SK-N-SH treated with all-trans-retinoic acid at 6 μM for 48 hours (cell line): ENCODE data around the gene SQSTM1.

Experiments
- ARNTL ChIP-seq: fragments of 450-650 bp; formaldehyde crosslinking; IDR thresholded peaks from 2 replicates; pipeline ENCODE4 v1.5.0; 2020; ENCODE audit warnings: low read depth, mild to moderate bottlenecking, moderate library complexity, borderline replicate concordance
- CSDC2 ChIP-seq: fragments of 250-450 bp; sonication (Bioruptor Pico); IDR thresholded peaks from 2 replicates; pipeline ENCODE4 v1.5.0; 2020; ENCODE audit warnings: mild to moderate bottlenecking, moderate library complexity
- ESRRG ChIP-seq: fragments of 250-450 bp; sonication (Bioruptor Pico); IDR thresholded peaks from 2 replicates; pipeline ENCODE4 v1.6.1; 2021; ENCODE audit warnings: mild to moderate bottlenecking
- PPARA ChIP-seq: fragments of 250-450 bp; sonication (Bioruptor Pico); IDR thresholded peaks from 2 replicates; pipeline ENCODE4 v1.5.0; 2020; ENCODE audit warnings: mild to moderate bottlenecking, borderline replicate concordance
- RARB ChIP-seq: fragments of 250-450 bp; sonication (Bioruptor Pico); IDR thresholded peaks from 2 replicates; pipeline ENCODE4 v1.8.0; 2021; ENCODE audit warnings: mild to moderate bottlenecking, moderate library complexity
- ZFP3 ChIP-seq: fragments of 250-450 bp; sonication (Bioruptor Pico); IDR thresholded peaks from 2 replicates; pipeline ENCODE4 v1.5.0; 2020; ENCODE audit warnings: mild to moderate bottlenecking, moderate library complexity
- ZFP30 ChIP-seq: fragments of 450-650 bp; formaldehyde crosslinking; IDR thresholded peaks from 2 replicates; pipeline ENCODE4 v1.5.0; 2022; ENCODE audit warnings: mild to moderate bottlenecking, moderate library complexity
- ZNF8 ChIP-seq: fragments of 450-650 bp; formaldehyde crosslinking; IDR thresholded peaks from 2 replicates; pipeline ENCODE4 v1.5.0; 2020; ENCODE audit warnings: mild to moderate bottlenecking, moderate library complexity
- TF ChIP-seq, protein P1 (sequence below): fragments of 250-450 bp; sonication (Bioruptor Pico); IDR thresholded peaks from 2 replicates; pipeline ENCODE4 v1.8.0; 2020; ENCODE audit warnings: mild to moderate bottlenecking, moderate library complexity, borderline replicate concordance
- TF ChIP-seq, protein P2 (sequence below): fragments of 250-450 bp; sonication (Bioruptor Pico); IDR thresholded peaks from 2 replicates; pipeline ENCODE4 v1.8.0; 2021; ENCODE audit warnings: low read depth, mild to moderate bottlenecking, moderate library complexity, borderline replicate concordance
- TF ChIP-seq, protein P3 (sequence below): fragments of 250-450 bp; sonication (Bioruptor Pico); IDR thresholded peaks from 2 replicates; pipeline ENCODE4 v1.5.1; 2021; ENCODE audit warnings: mild to moderate bottlenecking, moderate library complexity

DNA sequence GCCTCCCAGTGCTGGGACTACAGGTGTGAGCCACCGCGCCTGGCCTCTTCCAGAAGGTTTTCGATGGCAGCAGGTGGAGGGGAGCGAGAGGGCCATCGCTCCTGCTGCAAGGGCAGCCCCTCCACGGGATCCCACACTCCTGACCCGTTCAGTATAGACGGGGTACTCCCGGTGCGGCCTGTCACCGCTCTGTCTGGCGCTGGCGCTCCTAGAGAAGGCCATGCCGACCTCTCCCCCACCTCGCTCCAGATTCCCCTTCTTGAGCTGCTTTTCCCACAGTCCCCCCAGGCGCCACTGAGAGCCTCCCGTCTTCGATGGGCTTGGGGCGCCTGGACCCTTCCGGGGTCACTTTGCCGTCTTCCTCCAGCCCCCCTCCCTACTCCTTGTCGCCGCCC is 4.3 kb upstream of the SQSTM1 start:
- TF ChIP-seq ESRRG (CRISPR knock-in tag) (no peak), ZFP3 (CRISPR knock-in tag) (no peak), RARB (CRISPR knock-in tag) (no peak), ARNTL (CRISPR knock-in tag) (no peak), ZFP30 (no peak), ZNF8 (CRISPR knock-in tag) (no peak), CSDC2 (no peak), PPARA (CRISPR knock-in tag) (no peak)
- TF ChIP-seq, protein P1, sequence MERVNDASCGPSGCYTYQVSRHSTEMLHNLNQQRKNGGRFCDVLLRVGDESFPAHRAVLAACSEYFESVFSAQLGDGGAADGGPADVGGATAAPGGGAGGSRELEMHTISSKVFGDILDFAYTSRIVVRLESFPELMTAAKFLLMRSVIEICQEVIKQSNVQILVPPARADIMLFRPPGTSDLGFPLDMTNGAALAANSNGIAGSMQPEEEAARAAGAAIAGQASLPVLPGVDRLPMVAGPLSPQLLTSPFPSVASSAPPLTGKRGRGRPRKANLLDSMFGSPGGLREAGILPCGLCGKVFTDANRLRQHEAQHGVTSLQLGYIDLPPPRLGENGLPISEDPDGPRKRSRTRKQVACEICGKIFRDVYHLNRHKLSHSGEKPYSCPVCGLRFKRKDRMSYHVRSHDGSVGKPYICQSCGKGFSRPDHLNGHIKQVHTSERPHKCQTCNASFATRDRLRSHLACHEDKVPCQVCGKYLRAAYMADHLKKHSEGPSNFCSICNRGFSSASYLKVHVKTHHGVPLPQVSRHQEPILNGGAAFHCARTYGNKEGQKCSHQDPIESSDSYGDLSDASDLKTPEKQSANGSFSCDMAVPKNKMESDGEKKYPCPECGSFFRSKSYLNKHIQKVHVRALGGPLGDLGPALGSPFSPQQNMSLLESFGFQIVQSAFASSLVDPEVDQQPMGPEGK (CRISPR knock-in tag): no peak
- TF ChIP-seq, protein P2, sequence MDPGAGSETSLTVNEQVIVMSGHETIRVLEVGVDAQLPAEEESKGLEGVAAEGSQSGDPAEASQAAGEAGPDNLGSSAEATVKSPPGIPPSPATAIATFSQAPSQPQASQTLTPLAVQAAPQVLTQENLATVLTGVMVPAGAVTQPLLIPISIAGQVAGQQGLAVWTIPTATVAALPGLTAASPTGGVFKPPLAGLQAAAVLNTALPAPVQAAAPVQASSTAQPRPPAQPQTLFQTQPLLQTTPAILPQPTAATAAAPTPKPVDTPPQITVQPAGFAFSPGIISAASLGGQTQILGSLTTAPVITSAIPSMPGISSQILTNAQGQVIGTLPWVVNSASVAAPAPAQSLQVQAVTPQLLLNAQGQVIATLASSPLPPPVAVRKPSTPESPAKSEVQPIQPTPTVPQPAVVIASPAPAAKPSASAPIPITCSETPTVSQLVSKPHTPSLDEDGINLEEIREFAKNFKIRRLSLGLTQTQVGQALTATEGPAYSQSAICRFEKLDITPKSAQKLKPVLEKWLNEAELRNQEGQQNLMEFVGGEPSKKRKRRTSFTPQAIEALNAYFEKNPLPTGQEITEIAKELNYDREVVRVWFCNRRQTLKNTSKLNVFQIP (CRISPR knock-in tag): no peak
- TF ChIP-seq, protein P3, sequence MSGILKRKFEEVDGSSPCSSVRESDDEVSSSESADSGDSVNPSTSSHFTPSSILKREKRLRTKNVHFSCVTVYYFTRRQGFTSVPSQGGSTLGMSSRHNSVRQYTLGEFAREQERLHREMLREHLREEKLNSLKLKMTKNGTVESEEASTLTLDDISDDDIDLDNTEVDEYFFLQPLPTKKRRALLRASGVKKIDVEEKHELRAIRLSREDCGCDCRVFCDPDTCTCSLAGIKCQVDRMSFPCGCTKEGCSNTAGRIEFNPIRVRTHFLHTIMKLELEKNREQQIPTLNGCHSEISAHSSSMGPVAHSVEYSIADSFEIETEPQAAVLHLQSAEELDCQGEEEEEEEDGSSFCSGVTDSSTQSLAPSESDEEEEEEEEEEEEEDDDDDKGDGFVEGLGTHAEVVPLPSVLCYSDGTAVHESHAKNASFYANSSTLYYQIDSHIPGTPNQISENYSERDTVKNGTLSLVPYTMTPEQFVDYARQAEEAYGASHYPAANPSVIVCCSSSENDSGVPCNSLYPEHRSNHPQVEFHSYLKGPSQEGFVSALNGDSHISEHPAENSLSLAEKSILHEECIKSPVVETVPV (CRISPR knock-in tag): no peak
